H54 (cell line): ENCODE measurements around the gene HERC3.

Source experiments
- DNase-seq: peaks from one replicate; pipeline ENCODE4 v3.0.0; 2011; ENCODE audit warnings: low spot score, mixed read lengths; ENCODE audit not compliant: insufficient read length
- FAIRE-seq: peaks from 3 replicates; lab custom pipeline; 2011; peaks lifted over from hg19 to GRCh38; lab: Jason Lieb, UNC
- POLR2A ChIP-seq: IDR thresholded peaks from 2 replicates; pipeline ENCODE4 v1.6.1; 2011; ENCODE audit warnings: low read depth, mild to moderate bottlenecking, low read length

HERC3 gene

DNA sequence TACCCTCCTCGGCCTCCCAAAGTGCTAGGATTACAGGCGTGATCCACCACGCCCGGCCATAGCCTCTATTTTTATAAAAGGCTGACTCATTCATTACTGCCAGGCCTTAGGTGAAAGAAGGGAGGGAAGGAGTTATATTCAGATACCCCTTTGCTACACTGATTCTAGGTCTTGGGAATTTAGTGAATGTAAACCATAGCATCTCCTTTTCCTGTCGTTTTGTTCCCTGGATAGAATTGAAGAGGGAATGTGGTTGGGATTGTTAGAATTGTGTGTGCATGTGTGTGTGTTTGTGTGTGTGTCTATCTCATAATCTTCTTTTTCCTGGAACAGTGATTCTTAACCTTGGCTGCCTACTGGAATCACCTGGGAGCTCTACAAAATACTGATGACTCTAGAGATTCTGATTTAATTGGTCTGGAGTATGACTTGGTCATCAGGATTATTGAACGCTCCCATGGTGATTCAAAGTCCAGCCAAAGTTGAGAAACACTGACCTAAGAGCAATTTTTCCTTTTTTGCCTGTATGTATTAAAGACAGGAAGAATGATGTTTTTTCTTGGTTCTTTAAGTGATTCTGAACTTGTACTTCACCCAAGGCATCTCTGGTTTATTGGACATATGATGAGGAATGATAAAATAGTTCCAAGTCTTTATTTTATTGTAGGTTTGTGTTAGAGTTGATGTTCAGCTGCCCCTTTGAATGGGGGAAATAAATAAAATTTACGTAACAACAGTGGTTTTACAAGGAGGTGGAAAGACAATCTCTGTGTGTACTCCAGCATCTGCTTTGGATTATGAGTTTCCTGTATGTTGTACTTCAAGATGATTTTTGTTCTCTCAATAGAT is 68.4 kb downstream of the HERC3 start:
- FAIRE-seq (no peak), DNase-seq (no peak)
- TF ChIP-seq POLR2A, result no peak

DNA sequence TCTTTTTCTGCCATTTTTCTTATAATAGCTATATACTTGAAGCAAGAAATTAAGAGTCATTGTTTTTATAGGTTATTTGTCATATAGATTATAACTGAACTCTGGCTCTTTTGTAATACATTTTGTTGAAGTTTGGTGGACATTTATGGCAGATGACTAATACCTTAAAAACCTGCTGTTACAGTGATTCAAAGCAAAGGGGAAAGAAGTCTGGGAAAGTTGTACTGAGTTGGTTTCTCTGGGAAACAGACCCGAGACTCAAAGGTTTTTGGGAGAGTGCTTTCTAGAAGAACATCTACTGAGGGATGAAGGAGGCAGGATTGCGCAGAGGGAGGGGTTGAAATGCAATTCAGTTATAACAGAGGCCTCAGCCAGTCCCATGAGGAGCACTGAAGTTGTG is 69.5 kb downstream of the HERC3 start:
- FAIRE-seq (peak; percentile 68), DNase-seq (peak; percentile 5)
- no peak for TF ChIP-seq POLR2A

DNA sequence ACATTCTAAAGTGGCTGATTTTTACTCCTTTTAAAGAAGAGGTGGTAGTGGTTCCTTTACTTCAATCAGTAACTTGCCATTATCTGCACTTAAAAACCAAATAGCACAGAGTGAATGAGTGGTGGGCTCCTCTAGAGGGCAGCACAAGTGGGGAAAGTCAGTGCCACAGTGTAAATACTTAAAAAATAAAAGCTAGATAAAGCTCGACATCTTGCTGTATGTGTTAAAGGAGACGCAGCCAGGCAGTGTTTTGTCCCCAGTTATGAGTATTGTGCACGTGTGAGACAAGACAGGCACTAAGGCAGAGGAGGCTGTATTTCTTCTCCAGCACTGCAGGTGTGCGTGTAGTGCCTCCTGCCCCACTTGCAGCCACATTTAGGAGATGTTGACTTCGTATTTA is 80.7 kb downstream of the HERC3 start:
- FAIRE-seq (no peak), DNase-seq (no peak)
- TF ChIP-seq POLR2A, result no peak

DNA sequence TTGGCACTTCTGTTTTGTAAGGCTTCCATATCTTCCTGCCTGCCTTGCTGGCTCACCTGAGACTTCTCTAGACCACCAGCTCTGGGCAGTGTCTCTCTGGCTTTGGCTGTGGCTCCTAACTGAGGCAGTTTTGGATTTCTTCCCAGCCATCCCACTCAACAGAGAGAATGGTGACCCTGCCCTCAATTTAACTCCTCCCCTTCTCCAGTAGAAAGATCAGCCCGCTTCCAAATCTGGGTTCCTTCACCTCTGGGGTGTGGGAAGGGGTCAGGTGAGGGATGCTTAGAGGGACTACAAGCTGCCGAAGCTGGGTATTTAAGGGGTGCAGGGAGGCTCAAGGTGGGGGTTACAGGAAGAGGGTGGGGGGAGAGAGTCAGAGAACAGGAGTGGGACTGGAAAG is 81.6 kb downstream of the HERC3 start:
- no peak for TF ChIP-seq POLR2A
- no peak for DNase-seq
- no peak for FAIRE-seq

- DNase-seq (no peak), FAIRE-seq (no peak)
- no peak for TF ChIP-seq POLR2A
These were observed 82.3 kb downstream of the HERC3 start for GRCh38 chr4:88674565-88674964.

DNA sequence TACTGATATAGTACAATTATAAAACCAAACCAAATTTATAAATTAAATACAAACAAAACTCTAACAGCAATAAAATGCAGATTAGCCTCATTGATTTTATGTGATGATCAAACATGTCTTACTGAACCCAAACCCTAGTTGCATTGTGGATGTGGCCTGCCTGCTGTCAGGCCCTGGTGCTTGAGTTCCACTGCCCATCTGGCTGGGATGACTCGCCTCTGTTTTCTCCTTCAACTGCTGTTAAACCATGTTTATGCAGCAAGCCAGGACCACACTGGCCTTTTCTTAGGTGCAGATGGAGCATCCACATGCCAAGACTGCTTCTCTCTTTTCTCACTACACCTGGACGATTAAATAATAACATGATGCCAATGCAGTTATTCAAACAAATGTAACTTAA is 82.7 kb downstream of the HERC3 start:
- DNase-seq, result peak; percentile 7
- no peak for TF ChIP-seq POLR2A
- FAIRE-seq, result peak; percentile 11

DNA sequence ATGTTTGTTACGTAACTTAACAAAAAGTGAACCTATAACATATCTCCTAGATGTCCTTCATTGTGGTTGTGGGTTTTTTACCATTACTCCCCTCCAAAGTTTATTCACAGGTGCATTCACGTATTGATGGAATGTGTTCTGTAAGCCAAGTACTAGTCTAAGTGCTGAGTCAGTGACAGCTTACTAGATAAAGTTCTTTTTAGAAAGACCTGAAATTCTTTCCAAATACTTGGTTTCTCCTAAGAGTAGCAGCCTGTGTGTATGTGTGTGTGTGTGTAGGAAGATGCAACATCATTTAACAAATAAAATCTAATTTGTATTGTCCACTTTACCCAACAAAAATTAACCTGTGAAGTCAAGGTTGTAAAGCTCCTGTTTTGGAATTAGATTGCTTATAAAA is 83.3 kb downstream of the HERC3 start:
- no peak for FAIRE-seq
- no peak for TF ChIP-seq POLR2A

DNA sequence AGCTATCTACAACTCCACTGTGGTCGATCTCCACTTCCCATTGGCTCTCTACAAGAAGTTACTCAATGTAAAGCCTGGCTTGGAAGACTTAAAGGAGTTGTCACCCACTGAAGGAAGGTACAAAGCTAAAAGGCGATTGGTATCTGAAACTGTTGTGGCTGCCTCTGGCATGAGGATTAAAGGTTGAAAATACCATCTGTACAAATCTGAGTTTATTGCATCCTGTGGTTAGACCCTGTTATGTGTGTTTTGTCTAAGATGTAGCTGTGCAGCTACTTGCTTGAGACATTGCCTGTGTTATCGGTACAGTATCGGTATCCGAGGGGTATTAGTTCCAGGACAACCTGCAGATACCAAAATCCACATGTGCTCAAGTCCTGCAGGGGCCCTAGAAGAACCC is 88.9 kb downstream of the HERC3 start:
- DNase-seq, result no peak
- no peak for FAIRE-seq
- no peak for TF ChIP-seq POLR2A

More for the DNA sequence above, 83.3 kb downstream of the HERC3 start:
- no peak for DNase-seq

DNA sequence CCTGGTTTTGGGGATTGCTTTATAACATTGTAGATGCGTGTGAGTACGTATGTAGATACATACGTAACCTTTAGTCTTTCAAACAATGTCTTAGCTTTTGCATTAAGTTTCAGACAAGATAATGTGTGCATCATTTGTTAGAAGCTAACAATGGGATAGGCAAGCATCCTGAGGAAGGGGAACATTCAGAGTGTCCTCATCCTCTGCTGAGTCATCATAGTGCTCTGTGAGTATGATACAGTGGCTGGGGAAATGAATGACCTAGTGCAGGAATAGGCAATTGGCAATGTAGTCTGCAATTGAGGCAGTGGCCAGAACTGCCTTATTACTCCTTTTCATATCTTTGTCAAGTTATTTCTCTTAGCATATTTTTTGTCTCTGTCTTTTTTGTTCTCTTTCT is 98.1 kb downstream of the HERC3 start:
- FAIRE-seq, result peak; percentile 91
- no peak for TF ChIP-seq POLR2A
- no peak for DNase-seq

- no peak for TF ChIP-seq POLR2A
- FAIRE-seq, result no peak
- no peak for DNase-seq
These were observed 101.5 kb downstream of the HERC3 start for GRCh38 chr4:88693792-88694191.

- no peak for TF ChIP-seq POLR2A
- FAIRE-seq (no peak), DNase-seq (no peak)
These were observed 104.3 kb downstream of the HERC3 start for GRCh38 chr4:88696630-88697029.

- FAIRE-seq (no peak), DNase-seq (no peak)
- no peak for TF ChIP-seq POLR2A
These were observed 104.9 kb downstream of the HERC3 start for GRCh38 chr4:88697141-88697540.

- no peak for FAIRE-seq
- no peak for DNase-seq
- peak; percentile 32; the same call in 1 of the 2 replicates for TF ChIP-seq POLR2A
These were observed 105.5 kb downstream of the HERC3 start, which contains the start of gene NAP1L5 for GRCh38 chr4:88697588-88698329. Gene NAP1L5 (minus strand): TSS chr4:88697829. CDS start chr4:88697754, 75 bp downstream.

DNA sequence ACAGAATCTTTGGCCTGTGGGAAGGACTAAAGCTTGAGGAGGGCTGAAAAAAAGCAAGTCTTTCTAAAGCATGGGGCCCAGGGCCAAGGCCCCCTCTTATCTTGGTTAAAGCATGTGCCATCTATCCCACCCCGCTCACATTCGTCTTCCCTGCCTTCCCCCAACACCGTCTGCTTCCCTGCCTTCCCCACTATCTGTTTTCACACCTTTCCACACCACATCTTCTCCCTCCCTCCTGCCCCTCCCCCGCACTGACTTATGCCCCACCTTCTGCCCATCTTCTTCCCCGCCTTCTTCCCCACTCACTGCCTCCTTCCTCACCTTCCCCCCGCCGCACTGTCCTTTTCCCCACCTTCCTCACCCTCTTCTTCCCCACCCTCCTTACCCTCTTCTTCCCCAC is 106.2 kb downstream of the HERC3 start:
- FAIRE-seq, result no peak
- no peak for DNase-seq
- TF ChIP-seq POLR2A, result no peak
